Stimulated activated CD4-positive, alpha-beta T cell treated with anti-CD3 and anti-CD28 coated beads, Interleukin-4, amount 100 ng/mL, for 24 hours (primary cell): ENCODE data around the gene SIAE.

Experiments used
- DNase-seq: peaks from one replicate; pipeline ENCODE4 v3.0.0-alpha.2; 2020

Gene SIAE

GRCh38 chr11:124673333-124674167, at the start of gene SIAE, which contains the start of gene SPA17:
Gene SIAE (minus strand): TSS chr11:124673739. CDS start chr11:124673708, 31 bp downstream.
Gene SPA17 (plus strand): TSS chr11:124673904. CDS start chr11:124675265, 1,361 bp downstream.
- DNase-seq = peak; percentile 87

- DNase-seq = no peak
Observed at GRCh38 chr11:124722176-124722575, 48.6 kb upstream of the SIAE start.

DNA sequence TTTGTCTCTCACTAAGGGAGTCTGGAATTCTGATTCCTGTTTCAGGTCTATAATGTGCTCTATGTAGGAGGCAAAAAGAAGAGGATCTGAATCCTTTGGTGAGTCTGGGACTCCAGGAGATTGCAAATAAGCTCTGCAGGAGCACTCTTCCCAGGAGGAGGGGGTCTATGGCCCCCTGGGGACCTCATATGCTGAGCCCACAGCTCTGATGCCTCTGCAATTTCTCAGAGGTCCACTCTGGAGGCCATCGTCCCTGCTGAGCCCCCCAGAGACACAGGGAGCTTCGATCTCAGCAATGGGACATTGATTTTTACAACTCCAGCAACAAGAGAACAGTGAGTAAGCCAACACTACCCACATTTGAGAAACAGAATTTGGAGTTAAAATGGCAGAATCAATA, 46.0 kb upstream of the SIAE start:
- DNase-seq = no peak

GRCh38 chr11:124718801-124719200, 45.3 kb upstream of the SIAE start:
- no peak for DNase-seq

DNA sequence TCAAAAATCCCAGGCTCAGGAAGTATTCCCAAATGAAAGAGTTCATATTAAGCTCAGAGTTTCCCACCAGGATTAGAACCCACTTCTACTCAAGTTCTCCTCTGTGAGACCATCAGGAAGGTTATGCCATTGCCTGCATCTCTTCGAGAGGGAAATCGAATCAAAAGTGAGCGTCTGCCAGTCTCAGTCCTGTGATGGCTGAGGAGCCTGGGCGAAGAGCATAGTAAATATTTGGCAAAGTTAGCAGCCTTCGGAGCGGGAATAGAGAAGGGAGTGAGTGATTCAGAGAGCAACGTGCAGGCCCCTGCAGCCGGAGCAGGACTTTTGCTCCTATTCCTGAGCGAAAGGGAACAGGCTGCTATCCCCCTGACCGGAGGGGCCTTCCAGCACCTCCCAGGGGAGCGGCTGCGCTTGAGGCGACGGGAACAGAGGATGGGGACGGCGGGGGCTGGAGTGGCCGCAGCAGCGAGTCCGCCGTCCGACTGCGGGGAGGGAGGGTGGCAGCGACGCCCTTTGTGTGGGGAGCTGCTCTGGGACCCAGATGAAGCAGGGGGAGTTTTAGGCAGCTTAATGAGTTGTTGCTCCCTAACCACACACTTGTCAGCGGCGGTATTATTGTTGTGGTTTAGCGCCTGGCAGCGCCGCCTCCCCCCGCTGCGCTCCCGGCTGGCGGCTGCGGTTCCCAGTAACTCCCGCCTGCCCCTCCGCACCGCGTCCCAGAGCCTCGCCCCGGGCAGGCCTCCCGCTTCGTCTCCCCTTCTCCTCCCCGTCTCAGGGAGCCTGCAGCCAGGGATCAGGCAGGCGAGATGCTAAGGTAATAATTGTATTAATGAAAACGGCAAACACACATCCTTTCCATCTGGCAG, 44.5 kb upstream of the SIAE start:
- peak; percentile 15 for DNase-seq

DNA sequence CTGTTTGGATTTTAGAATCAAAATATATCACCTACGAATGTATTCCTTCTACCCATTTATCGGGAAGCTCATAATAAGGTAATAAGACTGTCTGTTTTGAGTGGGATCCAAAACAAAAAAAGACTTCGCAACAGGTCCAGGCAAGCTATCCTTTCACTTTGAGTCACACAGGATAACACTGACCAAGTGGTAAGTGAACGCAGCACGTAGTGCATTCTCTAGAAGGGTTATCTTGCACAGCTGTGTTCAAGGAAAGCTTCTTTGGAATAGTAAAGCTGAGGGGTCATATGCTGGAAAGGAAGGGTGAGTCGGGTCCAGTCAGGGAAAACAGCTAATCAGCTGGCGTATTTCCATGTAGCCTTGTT, 43.9 kb upstream of the SIAE start:
- no peak for DNase-seq

DNA sequence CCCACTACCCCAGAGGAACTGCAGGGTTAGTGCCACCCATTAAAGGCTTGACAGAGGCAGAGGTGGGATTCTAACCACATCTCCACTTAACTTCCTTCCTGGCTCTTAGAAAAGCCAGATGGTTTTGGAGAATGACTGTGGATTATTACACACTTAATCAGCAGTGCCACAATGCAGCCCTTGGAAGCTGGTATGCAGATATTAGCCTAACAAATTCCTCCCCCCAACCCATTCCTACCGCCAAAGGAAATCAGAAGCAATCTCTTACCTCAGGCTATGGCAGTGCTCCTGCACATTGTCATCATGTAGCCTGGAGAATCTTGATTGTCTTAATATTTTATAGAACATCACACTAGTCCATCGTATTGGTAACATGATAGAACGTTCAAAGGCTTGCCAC, 43.1 kb upstream of the SIAE start:
- no peak for DNase-seq

DNA sequence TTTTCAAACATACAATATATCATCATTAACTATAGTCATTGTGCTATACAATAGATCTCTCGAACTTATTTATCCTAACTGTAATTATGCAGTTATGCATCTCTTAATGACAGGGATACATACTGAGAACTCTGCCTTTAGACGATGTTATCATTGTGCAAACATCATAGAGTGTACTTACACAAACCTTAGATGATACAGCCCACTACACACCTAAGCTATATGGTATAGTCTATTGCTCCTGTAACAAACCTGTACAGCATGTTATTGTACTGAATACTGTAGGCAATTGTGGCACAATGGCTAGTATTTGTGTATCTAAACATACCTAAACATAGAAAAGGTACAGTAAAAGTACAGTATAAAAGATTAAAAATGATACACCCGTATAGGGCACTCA, 38.9 kb upstream of the SIAE start:
- DNase-seq = no peak

- no peak for DNase-seq
Observed at GRCh38 chr11:124707829-124708228, 34.3 kb upstream of the SIAE start.

GRCh38 chr11:124700028-124700427, 26.5 kb upstream of the SIAE start:
- no peak for DNase-seq

DNA sequence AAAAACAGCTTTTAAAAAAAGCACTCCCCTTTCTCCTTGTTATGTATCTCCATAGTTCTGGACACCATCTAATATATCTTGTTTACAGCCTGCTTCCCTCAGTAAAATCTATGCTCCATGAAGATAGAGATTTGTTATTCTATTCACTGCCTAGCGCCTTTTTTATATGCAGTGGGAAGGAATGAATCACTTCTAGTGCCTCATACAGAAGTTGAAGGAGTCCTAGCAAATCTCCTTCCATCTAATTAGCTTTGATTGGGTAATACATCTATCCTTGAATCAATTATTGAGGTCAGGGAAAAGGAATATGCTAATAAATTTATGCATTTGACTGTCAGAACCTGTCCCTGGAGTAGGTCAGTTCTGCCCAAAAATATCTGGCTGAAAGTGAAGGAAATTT, 26.0 kb upstream of the SIAE start:
- no peak for DNase-seq

- DNase-seq = no peak
Observed at GRCh38 chr11:124693142-124693541, 19.6 kb upstream of the SIAE start.

- DNase-seq = no peak
Observed at GRCh38 chr11:124682443-124682842, 8.9 kb upstream of the SIAE start.

DNA sequence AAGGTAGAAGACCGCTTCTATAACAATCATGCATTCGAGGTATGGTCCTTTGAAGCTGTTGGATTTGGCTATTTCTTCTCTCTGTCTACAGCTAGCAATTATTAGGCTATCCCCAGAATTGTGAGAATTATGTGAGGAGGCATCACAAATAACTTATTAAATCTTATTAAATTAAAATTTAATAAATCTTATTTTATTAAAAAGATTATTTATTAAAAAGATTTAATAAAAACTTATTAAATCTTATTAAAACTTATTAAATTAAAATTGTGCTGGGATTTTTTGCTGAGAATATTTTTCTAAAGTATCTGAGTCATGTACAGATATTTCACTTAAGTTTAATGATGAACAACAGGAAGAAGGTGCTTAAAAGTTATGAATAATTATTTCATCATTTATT, 7.9 kb upstream of the SIAE start:
- DNase-seq = no peak

- DNase-seq = no peak
Observed at GRCh38 chr11:124678416-124678815, 4.9 kb upstream of the SIAE start.

DNA sequence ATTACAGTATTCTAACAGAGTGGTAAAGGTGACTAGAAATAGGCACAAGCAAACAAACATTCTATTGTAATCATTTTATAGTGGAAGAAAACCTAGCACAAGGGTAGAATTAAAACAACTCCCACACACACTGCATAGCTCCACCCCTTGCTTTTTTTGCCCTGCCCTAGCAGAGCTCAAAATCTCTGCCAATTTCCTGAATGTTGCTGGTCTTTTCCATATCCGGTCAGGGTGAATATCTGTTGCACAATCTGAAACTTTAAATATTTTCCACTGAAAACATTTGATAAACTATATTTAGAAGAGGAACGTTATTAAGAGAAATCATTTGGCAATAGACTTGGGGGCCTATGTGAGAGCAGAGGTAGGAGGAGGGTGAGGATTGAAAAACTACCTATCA, 2.8 kb upstream of the SIAE start:
- no peak for DNase-seq

DNA sequence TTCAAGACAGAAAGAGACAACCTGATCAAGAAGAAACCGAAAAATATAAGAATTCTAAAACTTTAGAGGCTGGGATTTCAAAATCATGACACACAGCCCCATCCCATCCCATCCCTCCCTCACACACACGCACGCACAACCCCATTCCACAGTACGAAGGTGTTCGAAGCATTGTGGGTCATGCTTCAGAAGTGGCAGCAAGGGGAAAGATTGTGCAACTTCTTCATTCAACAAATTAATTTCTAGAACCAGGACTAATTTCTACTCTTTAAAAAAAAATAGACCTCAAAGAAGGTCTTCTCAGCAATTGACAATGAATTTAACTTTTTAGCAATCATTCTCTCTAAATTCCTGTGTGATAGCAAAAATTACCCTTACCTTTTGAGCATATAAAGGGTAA, 1.0 kb upstream of the SIAE start:
- DNase-seq = no peak

DNA sequence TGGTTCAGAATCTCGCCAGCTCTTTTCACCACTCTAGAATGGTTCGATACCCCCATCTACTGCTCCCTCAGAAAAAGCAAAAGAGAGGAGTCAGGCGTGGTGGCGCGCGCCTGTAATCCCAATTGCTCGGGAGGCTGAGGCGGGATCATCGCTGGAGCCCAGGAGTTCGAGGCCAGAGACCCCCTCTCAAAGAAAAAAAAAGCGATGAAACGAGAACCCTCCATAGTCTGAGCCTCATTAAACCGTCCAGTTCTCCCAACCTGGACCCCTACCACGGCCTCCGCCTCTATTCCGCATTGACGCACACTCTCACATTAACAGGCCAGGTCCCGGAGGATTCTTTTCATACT, 604 bp upstream of the SIAE start:
- DNase-seq = no peak

DNA sequence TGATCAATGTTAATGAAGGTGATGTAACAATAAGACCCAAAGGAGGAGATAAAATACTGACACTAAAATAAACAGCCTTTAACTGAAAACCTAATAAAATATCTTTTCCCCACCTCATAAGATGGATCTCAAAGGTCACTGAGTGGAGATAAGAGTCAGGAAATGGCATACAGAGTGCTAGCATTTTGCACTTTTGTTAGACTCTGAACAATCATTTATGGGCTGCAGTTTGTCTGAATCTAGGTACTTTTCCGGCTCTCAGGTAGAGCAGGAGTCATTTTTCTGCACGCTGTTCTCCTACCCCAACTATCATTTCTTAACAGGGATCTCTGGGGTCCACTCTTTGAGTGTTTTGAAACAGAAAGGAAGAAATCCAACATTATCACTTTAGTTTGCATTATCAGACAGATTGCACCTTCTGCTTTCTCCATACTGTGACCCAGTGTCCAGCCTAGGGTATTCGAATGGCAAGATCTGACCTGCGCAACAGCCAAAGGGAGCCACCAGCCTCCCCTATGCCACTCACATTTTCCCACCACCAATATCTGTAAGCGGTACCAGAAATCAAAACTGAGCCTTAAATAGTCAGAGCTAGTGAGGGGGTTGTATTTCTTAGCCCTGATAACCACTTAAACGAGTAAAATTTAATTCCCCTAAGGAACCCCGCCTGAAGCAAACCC, 863 bp downstream of the SIAE start:
- DNase-seq = no peak

- DNase-seq = peak; percentile 28
Observed at GRCh38 chr11:124670732-124671131, 2.8 kb downstream of the SIAE start.

DNA sequence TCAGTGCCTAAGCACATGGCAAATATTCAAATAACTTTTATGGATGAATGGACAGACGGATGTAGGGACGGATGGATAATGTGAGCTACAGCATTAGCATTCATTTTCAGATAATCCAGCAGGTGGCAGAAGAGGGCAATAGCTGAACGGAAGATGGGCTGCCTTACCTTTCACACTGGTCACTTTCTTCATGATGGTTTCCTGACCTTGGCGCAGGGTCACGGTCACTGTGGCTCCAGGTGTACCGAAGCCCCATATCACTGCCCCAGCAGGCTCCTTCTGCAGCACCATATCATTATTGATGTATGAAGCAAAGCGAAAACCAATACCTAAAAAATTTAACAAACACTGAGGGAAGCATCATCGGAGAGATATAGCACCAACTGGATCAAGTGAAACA, 4.3 kb downstream of the SIAE start:
- DNase-seq = peak; percentile 59

- no peak for DNase-seq
Observed at GRCh38 chr11:124667601-124668000, 5.9 kb downstream of the SIAE start.

DNA sequence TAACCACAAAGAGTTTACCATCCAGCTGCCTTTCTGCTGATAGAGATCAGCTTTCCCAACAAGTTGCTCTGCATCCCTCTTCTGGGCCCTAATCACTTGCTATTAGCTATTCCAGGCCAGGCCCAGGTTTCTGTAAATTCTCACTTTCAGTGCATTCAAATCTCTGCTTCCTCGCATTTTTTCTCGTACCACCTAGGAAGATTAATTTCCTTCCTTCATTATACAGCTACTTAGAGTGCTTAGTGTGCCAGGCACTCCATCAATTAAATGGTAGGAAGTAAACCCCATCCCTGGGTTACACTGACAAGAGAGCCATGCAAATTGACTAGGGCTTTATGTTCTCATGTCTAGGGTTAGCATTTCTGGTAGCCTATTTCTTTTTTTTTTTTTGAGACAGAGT, 9.7 kb downstream of the SIAE start:
- DNase-seq = no peak

DNA sequence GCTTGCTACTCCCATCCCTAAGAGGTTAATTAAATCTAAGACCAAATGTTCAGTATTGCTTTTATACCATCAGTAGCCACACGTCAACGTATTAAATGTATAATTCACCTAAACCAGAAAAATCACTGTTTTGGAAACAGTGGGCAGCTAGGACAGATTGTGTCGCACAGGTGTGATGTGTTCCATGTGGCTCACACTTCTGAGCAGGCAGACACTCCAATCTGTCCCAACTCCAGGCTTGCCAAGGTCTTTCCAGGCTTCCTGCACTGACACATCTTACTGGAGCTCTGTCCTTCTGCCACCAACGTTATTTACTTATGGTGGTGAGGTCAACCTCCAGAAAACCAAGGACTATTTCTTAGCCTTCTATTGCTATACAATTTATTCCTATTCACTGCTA, 11.4 kb downstream of the SIAE start:
- no peak for DNase-seq
